Measurements from ENCODE around the gene KATNB1. TPM values are rescaled to one million over a fixed set of nuclear protein-coding genes. Genes with fewer than 3 reads are reported as not detected.

KATNB1 gene
- total and polyA plus RNA-seq, 4 experiments from 2014 or later: 23.6 to 26.1 (median 25.5) TPM

DNA sequence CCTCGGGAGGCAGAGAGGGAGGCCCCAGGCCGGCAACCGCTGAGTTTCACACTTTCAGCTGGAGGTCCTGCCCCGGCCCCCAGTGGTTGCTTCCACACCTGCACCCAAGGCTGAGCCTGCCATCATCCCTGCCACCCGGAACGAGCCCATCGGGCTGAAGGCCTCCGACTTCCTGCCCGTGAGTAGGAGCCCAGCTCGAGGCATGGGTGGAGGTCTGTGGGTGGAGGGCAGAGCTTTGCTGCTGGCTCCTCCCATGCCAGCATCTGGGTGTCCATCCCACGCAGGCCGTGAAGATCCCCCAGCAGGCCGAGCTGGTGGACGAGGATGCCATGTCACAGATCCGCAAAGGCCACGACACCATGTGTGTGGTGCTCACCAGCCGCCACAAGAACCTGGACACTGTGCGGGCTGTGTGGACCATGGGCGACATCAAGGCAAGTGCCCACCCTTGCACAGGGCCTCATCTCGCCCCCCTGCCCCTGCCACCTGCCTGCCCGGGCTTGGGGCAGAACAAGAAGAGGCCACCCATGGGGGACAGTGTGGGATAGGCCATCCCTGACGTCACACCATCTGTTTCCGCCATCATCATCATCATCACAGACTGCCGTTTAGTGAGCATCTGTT, 19.6 kb downstream of the KATNB1 start:
- no peaks in the 10 kb centered on the region for H3K27me3 ChIP-seq (ENCODE audit: insufficient read depth, low read length)
- H3K4me3 ChIP-seq (ENCODE audit: low read length in 2 of 2): no peak overlapping the region
- H3K4me3 Mint-ChIP-seq: no peak overlapping the region
- no peaks in the 10 kb centered on the region for H3K9me3 Mint-ChIP-seq
- peaks cover 14 to 16% of the 10 kb centered on the region in 2 donors for H3K36me3 Mint-ChIP-seq
- H3K4me1 Mint-ChIP-seq: peaks cover 0 to 3% (median 0%) of the 10 kb centered on the region in 4 donors
- no peaks in the 10 kb centered on the region for H3K27me3 Mint-ChIP-seq
- intact Hi-C loops (cut with micrococcal nuclease): loop anchor here (5.0 kb wide), 3 partner anchors 178 to 732 kb away; partner anchors contain the start of gene CFAP20
- ChIA-PET POLR2A (ENCODE audit: partially characterized antibody) (no interaction called here), CTCF (ENCODE audit: partially characterized antibody) (interaction anchor here (0.9 to 2.2 kb wide), 3 partner anchors 20 to 46 kb away, joined by 3 to 8 read pairs (median 3); partner anchors contain the start of gene KATNB1)
- DNase-seq: peak in 1 of 5 donors; percentile 14
- H3K4me1 ChIP-seq (ENCODE audit: insufficient read depth, low read length): no peaks in the 10 kb centered on the region
- H3K36me3 ChIP-seq (ENCODE audit: insufficient read depth, low read length): no peaks in the 10 kb centered on the region
- no peak overlapping the region for H3K27ac Mint-ChIP-seq
- H3K27ac ChIP-seq (ENCODE audit: low read depth, low read length): no peak overlapping the region
- H3K9me3 ChIP-seq (ENCODE audit: control insufficient read depth in 1 of 2, low read length in 2 of 2): no peaks in the 10 kb centered on the region

DNA sequence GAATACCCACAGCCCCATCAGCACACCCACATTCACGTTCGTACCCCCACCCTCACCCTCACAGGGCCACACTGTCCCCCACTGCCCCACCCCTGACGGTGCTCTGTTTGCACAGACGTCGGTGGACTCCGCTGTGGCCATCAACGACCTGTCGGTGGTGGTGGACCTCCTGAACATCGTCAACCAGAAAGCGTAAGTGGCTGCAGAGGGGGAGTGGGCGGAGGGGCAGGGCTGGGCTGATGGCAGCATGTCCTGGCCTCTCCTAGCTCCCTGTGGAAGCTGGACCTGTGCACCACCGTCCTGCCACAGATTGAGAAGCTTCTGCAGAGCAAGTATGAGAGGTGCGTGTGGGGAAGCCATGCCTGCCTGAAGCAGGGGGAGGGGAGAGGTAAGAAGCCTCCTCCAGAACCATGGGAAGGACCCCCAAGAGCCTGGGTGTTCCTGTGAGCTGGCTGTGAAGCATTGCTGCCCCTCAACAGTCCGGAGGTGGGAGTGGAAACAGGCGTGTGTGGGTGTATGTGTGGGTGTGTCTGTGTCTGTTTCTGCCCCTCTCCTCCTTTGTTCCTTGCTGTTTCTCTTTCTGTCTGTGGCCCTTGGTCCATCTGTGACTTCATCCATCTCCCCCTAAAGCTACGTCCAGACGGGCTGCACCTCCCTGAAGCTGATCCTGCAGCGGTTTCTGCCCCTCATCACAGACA, 20.3 kb downstream of the KATNB1 start:
- Histone ChIP-seq H3K9me3 (ENCODE audit: control insufficient read depth in 1 of 2, low read length in 2 of 2) (no peaks in the 10 kb centered on the region), H3K4me1 (ENCODE audit: insufficient read depth, low read length) (no peaks in the 10 kb centered on the region), H3K36me3 (ENCODE audit: insufficient read depth, low read length) (no peaks in the 10 kb centered on the region), H3K4me3 (ENCODE audit: low read length in 2 of 2) (no peak overlapping the region), H3K27me3 (ENCODE audit: insufficient read depth, low read length) (no peaks in the 10 kb centered on the region), H3K27ac (ENCODE audit: low read depth, low read length) (no peak overlapping the region)
- no peaks in the 10 kb centered on the region for H3K27me3 Mint-ChIP-seq
- ChIA-PET POLR2A (ENCODE audit: partially characterized antibody) (interaction anchor here (0.9 to 1.3 kb wide), 2 partner anchors 19 to 243 kb away, joined by 3 to 4 read pairs; no protein-coding TSS in a partner anchor), CTCF (ENCODE audit: partially characterized antibody) (interaction anchor here (0.9 to 2.5 kb wide), 7 partner anchors 14 to 252 kb away, joined by 3 to 12 read pairs (median 3); partner anchors contain the start of gene KATNB1)
- no peak for DNase-seq
- peaks cover 0 to 3% (median 0%) of the 10 kb centered on the region in 4 donors for H3K4me1 Mint-ChIP-seq
- no peak overlapping the region for H3K27ac Mint-ChIP-seq
- peaks cover 12 to 14% of the 10 kb centered on the region in 2 donors for H3K36me3 Mint-ChIP-seq
- intact Hi-C loops (cut with micrococcal nuclease): loop anchor here (2.0 to 5.0 kb wide), 4 partner anchors 143 to 731 kb away; partner anchors contain the start of gene CFAP20
- no peaks in the 10 kb centered on the region for H3K9me3 Mint-ChIP-seq
- H3K4me3 Mint-ChIP-seq: no peak overlapping the region

DNA sequence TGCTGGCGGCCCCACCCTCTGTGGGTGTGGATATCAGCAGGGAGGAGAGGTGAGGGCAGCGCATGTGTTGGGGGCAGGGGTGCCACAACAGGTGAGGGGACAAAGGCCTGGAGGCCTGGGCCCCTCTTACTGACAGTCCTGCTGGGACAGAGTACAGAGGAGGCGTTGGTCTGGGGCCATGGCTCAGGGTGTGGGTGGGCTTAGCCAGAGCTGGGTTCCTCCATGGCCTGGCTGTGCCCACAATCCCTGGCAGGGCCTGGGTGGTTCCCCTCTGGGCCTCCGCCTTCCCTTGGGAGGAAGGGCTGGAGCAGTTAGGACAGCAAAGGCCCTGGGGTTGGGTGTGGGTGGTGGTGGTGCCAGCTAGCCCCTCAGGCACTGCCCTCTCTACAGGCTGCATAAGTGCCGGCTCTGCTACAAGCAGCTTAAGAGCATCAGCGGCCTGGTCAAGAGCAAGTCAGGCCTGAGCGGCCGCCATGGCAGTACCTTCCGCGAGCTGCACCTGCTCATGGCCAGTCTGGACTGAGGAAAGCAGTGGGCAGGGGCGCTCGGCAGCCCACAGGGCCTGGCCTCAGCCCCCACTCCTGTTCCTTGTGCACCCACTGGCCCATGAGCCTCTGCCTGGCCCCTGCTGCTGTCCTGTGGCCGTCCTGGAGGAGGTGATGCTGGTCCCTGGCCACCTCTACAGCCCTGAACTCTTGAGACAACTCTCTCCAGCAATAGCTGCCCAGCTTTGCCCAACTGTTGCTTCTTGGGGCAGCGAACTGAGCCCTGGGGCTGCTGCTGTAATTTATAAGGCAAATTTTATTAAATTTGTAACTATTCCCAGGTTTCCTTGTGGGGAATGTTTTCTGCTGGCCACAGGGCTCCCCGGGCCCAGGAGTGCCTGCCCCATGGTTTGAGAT, 21.1 kb downstream of the KATNB1 start:
- intact Hi-C loops (cut with micrococcal nuclease): loop anchor here (1.0 to 5.0 kb wide), 5 partner anchors 107 to 731 kb away; partner anchors contain the start of gene CFAP20
- H3K4me3 Mint-ChIP-seq: no peak overlapping the region
- no peaks in the 10 kb centered on the region for H3K4me1 ChIP-seq (ENCODE audit: insufficient read depth, low read length)
- H3K36me3 Mint-ChIP-seq: peaks cover 7 to 8% of the 10 kb centered on the region in 2 donors
- ChIA-PET POLR2A (ENCODE audit: partially characterized antibody) (interaction anchor here (0.9 to 1.3 kb wide), 3 partner anchors 20 to 242 kb away, joined by 3 to 4 read pairs (median 4); no protein-coding TSS in a partner anchor), CTCF (ENCODE audit: partially characterized antibody) (interaction anchor here (1.0 to 2.5 kb wide), 12 partner anchors 8 to 267 kb away, joined by 3 to 12 read pairs (median 4); partner anchors contain the start of gene KATNB1)
- no peaks in the 10 kb centered on the region for H3K9me3 ChIP-seq (ENCODE audit: control insufficient read depth in 1 of 2, low read length in 2 of 2)
- H3K4me3 ChIP-seq (ENCODE audit: low read length in 2 of 2): no peak overlapping the region
- no peak for DNase-seq
- peaks cover 0 to 3% (median 0%) of the 10 kb centered on the region in 4 donors for H3K4me1 Mint-ChIP-seq
- no peaks in the 10 kb centered on the region for H3K27me3 ChIP-seq (ENCODE audit: insufficient read depth, low read length)
- H3K36me3 ChIP-seq (ENCODE audit: insufficient read depth, low read length): no peaks in the 10 kb centered on the region
- H3K27ac ChIP-seq (ENCODE audit: low read depth, low read length): no peak overlapping the region
- H3K27ac Mint-ChIP-seq: no peak overlapping the region
- no peaks in the 10 kb centered on the region for H3K27me3 Mint-ChIP-seq
- no peaks in the 10 kb centered on the region for H3K9me3 Mint-ChIP-seq

DNA sequence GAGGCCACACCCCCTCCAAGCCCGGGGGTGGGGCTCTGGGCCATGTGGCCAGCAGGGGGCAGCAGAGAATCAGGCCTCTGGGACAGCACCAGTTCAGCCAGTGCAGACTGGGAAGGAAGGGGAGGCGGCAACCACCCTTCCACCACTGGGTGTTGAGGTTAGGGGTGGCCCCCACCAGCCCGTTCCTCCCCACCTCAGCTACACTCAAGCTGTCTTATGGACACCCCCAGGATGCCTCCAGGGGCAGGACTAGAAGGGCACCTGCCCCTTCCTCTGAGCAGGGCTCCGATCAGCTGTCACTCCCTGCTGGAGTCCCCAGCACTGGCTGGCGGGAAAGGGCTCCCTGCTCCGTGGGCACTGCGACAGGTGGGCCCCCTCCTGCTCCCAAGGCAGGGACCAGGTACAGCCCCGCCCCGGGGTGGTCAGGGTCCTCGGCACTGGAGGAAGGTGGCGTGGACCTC, 21.8 kb downstream of the KATNB1 start:
- CTCF ChIA-PET (ENCODE audit: partially characterized antibody): interaction anchor here (0.7 to 2.5 kb wide), 16 partner anchors 9 to 266 kb away, joined by 3 to 12 read pairs (median 4); partner anchors contain the start of gene KATNB1

GRCh38 chr16:57757883-57758282, 22.3 kb downstream of the KATNB1 start:
- Histone ChIP-seq H3K9me3 (ENCODE audit: control insufficient read depth in 1 of 2, low read length in 2 of 2) (no peaks in the 10 kb centered on the region), H3K27me3 (ENCODE audit: insufficient read depth, low read length) (no peaks in the 10 kb centered on the region), H3K27ac (ENCODE audit: low read depth, low read length) (no peak overlapping the region), H3K36me3 (ENCODE audit: insufficient read depth, low read length) (no peaks in the 10 kb centered on the region), H3K4me1 (ENCODE audit: insufficient read depth, low read length) (no peaks in the 10 kb centered on the region), H3K4me3 (ENCODE audit: low read length in 2 of 2) (no peak overlapping the region)
- ChIA-PET POLR2A (ENCODE audit: partially characterized antibody) (interaction anchor here (1.0 kb wide), 1 partner anchor 23 kb away, joined by 4 read pairs; no protein-coding TSS in a partner anchor), CTCF (ENCODE audit: partially characterized antibody) (interaction anchor here (0.7 to 2.5 kb wide), 14 partner anchors 8 to 266 kb away, joined by 3 to 12 read pairs (median 4); partner anchors contain the start of gene KATNB1)
- Mint-ChIP-seq H3K4me3 (no peak overlapping the region), H3K9me3 (no peaks in the 10 kb centered on the region), H3K36me3 (peaks cover 4% of the 10 kb centered on the region in 2 donors), H3K27me3 (no peaks in the 10 kb centered on the region), H3K27ac (no peak overlapping the region), H3K4me1 (peaks cover 0 to 3% (median 0%) of the 10 kb centered on the region in 4 donors)
- intact Hi-C loops (cut with micrococcal nuclease): loop anchor here (1.0 to 5.0 kb wide), 5 partner anchors 105 to 729 kb away; partner anchors contain the start of gene CFAP20
- no peak for DNase-seq

More for the DNA sequence above, 21.8 kb downstream of the KATNB1 start:
- Histone ChIP-seq H3K36me3 (ENCODE audit: insufficient read depth, low read length) (no peaks in the 10 kb centered on the region), H3K27me3 (ENCODE audit: insufficient read depth, low read length) (no peaks in the 10 kb centered on the region), H3K9me3 (ENCODE audit: control insufficient read depth in 1 of 2, low read length in 2 of 2) (no peaks in the 10 kb centered on the region), H3K27ac (ENCODE audit: low read depth, low read length) (no peak overlapping the region), H3K4me1 (ENCODE audit: insufficient read depth, low read length) (no peaks in the 10 kb centered on the region), H3K4me3 (ENCODE audit: low read length in 2 of 2) (no peak overlapping the region)
- peaks cover 0 to 3% (median 0%) of the 10 kb centered on the region in 4 donors for H3K4me1 Mint-ChIP-seq
- no peaks in the 10 kb centered on the region for H3K9me3 Mint-ChIP-seq
- POLR2A ChIA-PET (ENCODE audit: partially characterized antibody): interaction anchor here (1.0 to 1.3 kb wide), 2 partner anchors 22 to 242 kb away, joined by 4 read pairs; no protein-coding TSS in a partner anchor
- intact Hi-C loops (cut with micrococcal nuclease): loop anchor here (1.0 to 5.0 kb wide), 5 partner anchors 106 to 730 kb away; partner anchors contain the start of gene CFAP20
- H3K27me3 Mint-ChIP-seq: no peaks in the 10 kb centered on the region
- H3K4me3 Mint-ChIP-seq: no peak overlapping the region
- no peak overlapping the region for H3K27ac Mint-ChIP-seq
- DNase-seq: peak; percentile 80 to 88 (median 81)
- peaks cover 4% of the 10 kb centered on the region in 2 donors for H3K36me3 Mint-ChIP-seq

- no peaks in the 10 kb centered on the region for H3K9me3 ChIP-seq (ENCODE audit: control insufficient read depth in 1 of 2, low read length in 2 of 2)
- no peaks in the 10 kb centered on the region for H3K27me3 ChIP-seq (ENCODE audit: insufficient read depth, low read length)
- no peaks in the 10 kb centered on the region for H3K4me1 ChIP-seq (ENCODE audit: insufficient read depth, low read length)
- POLR2A ChIA-PET (ENCODE audit: partially characterized antibody): no interaction called here
- no peak overlapping the region for H3K27ac ChIP-seq (ENCODE audit: low read depth, low read length)
- no peaks in the 10 kb centered on the region for H3K27me3 Mint-ChIP-seq
- H3K36me3 ChIP-seq (ENCODE audit: insufficient read depth, low read length): no peaks in the 10 kb centered on the region
- intact Hi-C loops (cut with micrococcal nuclease): loop anchor here (5.0 kb wide), 3 partner anchors 181 to 729 kb away; partner anchors contain the start of gene CFAP20
- peaks cover 0 to 3% (median 0%) of the 10 kb centered on the region in 4 donors for H3K4me1 Mint-ChIP-seq
- no peaks in the 10 kb centered on the region for H3K9me3 Mint-ChIP-seq
- no peak overlapping the region for H3K4me3 Mint-ChIP-seq
- CTCF ChIA-PET (ENCODE audit: partially characterized antibody): interaction anchor here (1.0 to 2.5 kb wide), 8 partner anchors 21 to 241 kb away, joined by 3 to 12 read pairs (median 4); partner anchors contain the start of gene KATNB1
- peaks cover 4% of the 10 kb centered on the region in 2 donors for H3K36me3 Mint-ChIP-seq
- no peak overlapping the region for H3K27ac Mint-ChIP-seq
- no peak overlapping the region for H3K4me3 ChIP-seq (ENCODE audit: low read length in 2 of 2)
- no peak for DNase-seq
Measured at GRCh38 chr16:57758331-57759117, 23.0 kb downstream of the KATNB1 start.
